ENCODE results near the gene DIPK2B. TPM values are rescaled to one million over a fixed set of nuclear protein-coding genes. Genes with fewer than 3 reads are reported as not detected.

DIPK2B gene
- 3.3 and 39.3 TPM in 2 replicates for total RNA-seq

DNA sequence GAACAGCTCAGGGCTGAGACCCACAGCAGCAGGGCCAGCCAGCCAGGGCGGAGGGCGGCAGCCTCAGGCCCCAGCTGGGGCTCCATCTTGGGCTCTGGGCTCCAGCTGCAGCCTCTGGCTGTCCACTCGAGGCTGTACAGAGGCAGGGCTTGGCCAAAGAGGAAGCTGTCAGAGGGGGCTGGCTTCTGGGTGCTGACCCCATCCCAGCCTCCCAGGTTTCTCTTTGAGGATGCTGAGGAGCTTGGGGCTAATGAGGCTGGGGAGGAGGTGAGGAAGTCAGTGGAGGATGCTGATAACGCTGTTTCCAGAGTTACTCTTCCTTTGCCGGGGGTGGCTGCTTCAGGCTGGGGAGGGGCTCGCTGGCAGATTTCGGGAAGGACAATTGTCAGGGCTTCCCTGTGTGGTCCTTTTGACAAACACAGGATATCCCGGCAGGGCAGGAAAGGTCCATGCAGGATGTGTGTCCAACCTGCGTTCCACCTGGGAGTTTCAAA, at the start of gene DIPK2B:
Gene DIPK2B, minus strand, starts transcription at position 136 of the 494 bp plus-strand sequence. Its CDS starts 50 bp downstream, at position 86.

